ENCODE data around the gene SOS1. TPM values are rescaled to one million over a fixed set of nuclear protein-coding genes. Genes with fewer than 3 reads are reported as not detected.

The SOS1 gene
- total and polyA plus RNA-seq, 9 donors, result 14.4 to 70.1 (median 41.8) TPM

GRCh38 chr2:39050109-39050508 lies 70.7 kb downstream of the SOS1 start:
- Histone ChIP-seq H3K9me3 (no peaks in the 10 kb centered on the region), H3K27me3 (no peaks in the 10 kb centered on the region), H3K4me1 (ENCODE audit: insufficient read depth) (no peaks in the 10 kb centered on the region), H3K4me3 (no peak overlapping the region), H3K36me3 (no peaks in the 10 kb centered on the region), H3K27ac (no peak overlapping the region)
- DNase-seq, result no peak
- no peak for TF ChIP-seq CTCF (IDR thresholded peaks at IDR 0.05)
- no peak for TF ChIP-seq POLR2A (IDR thresholded peaks at IDR 0.05)
- no peak for TF ChIP-seq EP300 (IDR thresholded peaks at IDR 0.05)
- WGBS, 3 donors, result 92 to 97% (median 96%) methylated on average over 1 of the region's 1 CpG
- intact Hi-C loops (cut with DNase I), result no loop called here

- H3K4me3 ChIP-seq, result no peak overlapping the region
- intact Hi-C loops (cut with DNase I), result loop anchor here in 1 of 4 donors (10.0 kb wide), 1 partner anchor 84 kb away; no protein-coding TSS in a partner anchor
- DNase-seq, result no peak
- no peak overlapping the region for H3K27ac ChIP-seq
- no peaks in the 10 kb centered on the region for H3K27me3 ChIP-seq
- H3K9me3 ChIP-seq, result no peaks in the 10 kb centered on the region
- H3K36me3 ChIP-seq, result no peaks in the 10 kb centered on the region
- H3K4me1 ChIP-seq (ENCODE audit: insufficient read depth), result no peaks in the 10 kb centered on the region
- TF ChIP-seq CTCF (IDR thresholded peaks at IDR 0.05) (no peak), POLR2A (IDR thresholded peaks at IDR 0.05) (no peak), EP300 (IDR thresholded peaks at IDR 0.05) (no peak)
- 93 to 97% (median 96%) methylated on average over 2 of the region's 2 CpGs for WGBS, 3 donors
These were observed 81.8 kb downstream of the SOS1 start for GRCh38 chr2:39039072-39039471.

- TF ChIP-seq EP300 (IDR thresholded peaks at IDR 0.05), result no peak
- no peak for TF ChIP-seq POLR2A (IDR thresholded peaks at IDR 0.05)
- no peak for TF ChIP-seq CTCF (IDR thresholded peaks at IDR 0.05)
- intact Hi-C loops (cut with DNase I), result loop anchor here in 1 of 4 donors (10.0 kb wide), 1 partner anchor 79 kb away; no protein-coding TSS in a partner anchor
These were observed 86.9 kb downstream of the SOS1 start for GRCh38 chr2:39033980-39034379.

GRCh38 chr2:39027421-39027820 lies 93.4 kb downstream of the SOS1 start:
- H3K9me3 ChIP-seq, result no peaks in the 10 kb centered on the region
- H3K4me3 ChIP-seq, result no peak overlapping the region
- no peak overlapping the region for H3K27ac ChIP-seq
- no peaks in the 10 kb centered on the region for H3K36me3 ChIP-seq
- intact Hi-C loops (cut with DNase I), result no loop called here
- DNase-seq, result no peak
- no peaks in the 10 kb centered on the region for H3K27me3 ChIP-seq
- TF ChIP-seq EP300 (IDR thresholded peaks at IDR 0.05), result no peak
- TF ChIP-seq CTCF (IDR thresholded peaks at IDR 0.05), result no peak
- no peak for TF ChIP-seq POLR2A (IDR thresholded peaks at IDR 0.05)
- no peaks in the 10 kb centered on the region for H3K4me1 ChIP-seq (ENCODE audit: insufficient read depth)

More at GRCh38 chr2:39033980-39034379, 86.9 kb downstream of the SOS1 start:
- no peaks in the 10 kb centered on the region for H3K9me3 ChIP-seq
- no peak overlapping the region for H3K4me3 ChIP-seq
- H3K27ac ChIP-seq, result no peak overlapping the region
- no peak for DNase-seq
- H3K27me3 ChIP-seq, result no peaks in the 10 kb centered on the region
- no peaks in the 10 kb centered on the region for H3K4me1 ChIP-seq (ENCODE audit: insufficient read depth)
- no peaks in the 10 kb centered on the region for H3K36me3 ChIP-seq

Data from ovary (tissue), 9 donors.